Stimulated activated CD4-positive, alpha-beta T cell treated with anti-CD3 and anti-CD28 coated beads, Interleukin-2, amount 100 ng/mL, for 24 hours (primary cell): ENCODE data around the gene ACY1.
"Not testable (repeated sequence)": the region's sequence is repeated elsewhere in the genome, so short reads cannot be mapped to it uniquely, and the experiment has no call there.

ENCODE experiments used
- DNase-seq, 2 donors: peaks; one replicate each; pipeline ENCODE4 v3.0.0-alpha.2; 2020

Gene ACY1

GRCh38 chr3:51986010-51986947, 2.9 kb downstream of the ACY1 start:
- no peak for DNase-seq

GRCh38 chr3:51987568-51987967, 4.2 kb downstream of the ACY1 start:
- DNase-seq = no peak

- no peak for DNase-seq
These were observed 5.2 kb downstream of the ACY1 start for GRCh38 chr3:51988286-51989146.

- peak in 1 of 2 donors; percentile 31 for DNase-seq
These were observed 7.2 kb downstream of the ACY1 start for GRCh38 chr3:51990501-51990971.

- DNase-seq = peak in 1 of 2 donors; percentile 27
These were observed 8.8 kb downstream of the ACY1 start for GRCh38 chr3:51992017-51992682.

- DNase-seq = not testable (repeated sequence)
These were observed 10.3 kb downstream of the ACY1 start for GRCh38 chr3:51993657-51994056.

- DNase-seq = no peak
These were observed 11.2 kb downstream of the ACY1 start for GRCh38 chr3:51994530-51994929.

GRCh38 chr3:51995346-51996163, 12.2 kb downstream of the ACY1 start, which contains the start of gene RPL29:
RPL29 (minus strand) TSS chr3:51995895; CDS start chr3:51995461, 434 bp downstream.
- peak; percentile 91 to 92 for DNase-seq

- DNase-seq = no peak
These were observed 13.8 kb downstream of the ACY1 start for GRCh38 chr3:51997172-51997571.

- no peak for DNase-seq
These were observed 14.7 kb downstream of the ACY1 start for GRCh38 chr3:51997935-51998596.

GRCh38 chr3:51998774-51999173, 15.4 kb downstream of the ACY1 start:
- DNase-seq = no peak

GRCh38 chr3:51999846-52000245, 16.5 kb downstream of the ACY1 start:
- no peak for DNase-seq

- peak; percentile 87 to 88 for DNase-seq
These were observed 18.2 kb downstream of the ACY1 start for GRCh38 chr3:52001443-52001974.

- no peak for DNase-seq
These were observed 19.4 kb downstream of the ACY1 start for GRCh38 chr3:52002748-52003147.

- DNase-seq = no peak
These were observed 20.9 kb downstream of the ACY1 start for GRCh38 chr3:52004163-52004787.

- DNase-seq = no peak
These were observed 21.6 kb downstream of the ACY1 start for GRCh38 chr3:52004906-52005395.

- DNase-seq = peak in 1 of 2 donors; percentile 5
These were observed 22.2 kb downstream of the ACY1 start for GRCh38 chr3:52005571-52005986.

- no peak for DNase-seq
These were observed 22.9 kb downstream of the ACY1 start for GRCh38 chr3:52006017-52006819.

GRCh38 chr3:52006820-52007133, 23.4 kb downstream of the ACY1 start:
- DNase-seq = no peak

GRCh38 chr3:52007291-52007690, 24.0 kb downstream of the ACY1 start:
- no peak for DNase-seq
